ENCODE data around the gene C1QTNF6. TPM values are rescaled to one million over a fixed set of nuclear protein-coding genes. Genes with fewer than 3 reads are reported as not detected.
"Not testable (repeated sequence)": the region's sequence is repeated elsewhere in the genome, so short reads cannot be mapped to it uniquely, and the experiment has no call there.

The C1QTNF6 gene
- total RNA-seq, 1 experiment from 2014 or later, result 1.7 TPM

GRCh38 chr22:37174964-37175363 is 13.1 kb downstream of the C1QTNF6 start:
- Histone ChIP-seq H3K9ac (ENCODE audit: low read length) (no peak overlapping the region), H3K4me2 (ENCODE audit: low read depth, low read length, poor library complexity, severe bottlenecking) (no peak overlapping the region), H3K27me3 (ENCODE audit: low read length) (no peaks in the 10 kb centered on the region), H2AFZ (ENCODE audit: low read length) (no peak overlapping the region), H3K9me2 (replicated peaks; ENCODE audit: insufficient read depth, low read length) (no peaks in the 10 kb centered on the region), H3K27ac (ENCODE audit: low read length) (no peak overlapping the region), H3K4me1 (ENCODE audit: low read length) (peaks cover 11% of the 10 kb centered on the region), H4K20me1 (ENCODE audit: insufficient read depth, low read depth, low read length) (no peaks in the 10 kb centered on the region), H3K36me3 (ENCODE audit: insufficient read depth, low read length) (no peaks in the 10 kb centered on the region), H3K4me3 (ENCODE audit: low read length) (no peak overlapping the region), H3K79me2 (ENCODE audit: low read length) (no peaks in the 10 kb centered on the region), H3K9me3 (ENCODE audit: low read length) (no peaks in the 10 kb centered on the region)
- no peak for DNase-seq

DNA sequence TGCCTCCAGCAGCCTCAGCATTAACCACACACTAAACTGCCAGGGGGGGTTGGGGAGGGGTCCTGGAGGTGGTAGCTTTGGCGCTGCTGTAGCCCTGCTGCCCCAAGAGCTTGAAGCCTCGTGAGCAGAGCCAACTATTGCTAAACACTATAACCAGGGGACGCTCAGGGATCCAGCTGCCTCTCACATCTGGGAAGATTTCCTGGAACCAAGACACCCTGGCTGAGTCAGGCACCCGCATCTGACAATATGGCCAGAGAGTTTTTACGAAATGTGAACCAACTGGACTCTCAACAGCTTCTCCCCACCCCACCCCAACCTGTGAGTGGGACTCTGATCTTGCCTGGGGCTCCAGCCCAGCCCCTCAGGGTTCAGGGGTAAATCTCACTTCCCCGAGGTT is 14.3 kb downstream of the C1QTNF6 start:
- no peaks in the 10 kb centered on the region for H3K27me3 ChIP-seq (ENCODE audit: low read length)

GRCh38 chr22:37172266-37173245 is 15.5 kb downstream of the C1QTNF6 start:
- peaks cover 11% of the 10 kb centered on the region for H3K4me1 ChIP-seq (ENCODE audit: low read length)
- no peaks in the 10 kb centered on the region for H3K9me2 ChIP-seq (replicated peaks; ENCODE audit: insufficient read depth, low read length)
- no peak overlapping the region for H3K4me3 ChIP-seq (ENCODE audit: low read length)
- no peaks in the 10 kb centered on the region; the same call in 1 of the 2 replicates for H4K20me1 ChIP-seq (ENCODE audit: insufficient read depth, low read depth, low read length)
- H3K9ac ChIP-seq (ENCODE audit: low read length), result no peak overlapping the region
- H3K27me3 ChIP-seq (ENCODE audit: low read length), result no peaks in the 10 kb centered on the region
- no peak overlapping the region for H3K4me2 ChIP-seq (ENCODE audit: low read depth, low read length, poor library complexity, severe bottlenecking)
- no peak overlapping the region for H3K27ac ChIP-seq (ENCODE audit: low read length)
- H2AFZ ChIP-seq (ENCODE audit: low read length), result no peak overlapping the region
- DNase-seq, result no peak
- H3K79me2 ChIP-seq (ENCODE audit: low read length), result no peaks in the 10 kb centered on the region
- no peaks in the 10 kb centered on the region for H3K36me3 ChIP-seq (ENCODE audit: insufficient read depth, low read length)
- H3K9me3 ChIP-seq (ENCODE audit: low read length), result no peaks in the 10 kb centered on the region

More for the DNA sequence above, 14.3 kb downstream of the C1QTNF6 start:
- H4K20me1 ChIP-seq (ENCODE audit: insufficient read depth, low read depth, low read length), result no peaks in the 10 kb centered on the region
- no peak for DNase-seq
- no peak overlapping the region for H3K4me3 ChIP-seq (ENCODE audit: low read length)
- peaks cover 11% of the 10 kb centered on the region for H3K4me1 ChIP-seq (ENCODE audit: low read length)
- H3K9me2 ChIP-seq (replicated peaks; ENCODE audit: insufficient read depth, low read length), result no peaks in the 10 kb centered on the region
- H3K27ac ChIP-seq (ENCODE audit: low read length), result no peak overlapping the region
- no peaks in the 10 kb centered on the region for H3K36me3 ChIP-seq (ENCODE audit: insufficient read depth, low read length)
- H3K9ac ChIP-seq (ENCODE audit: low read length), result no peak overlapping the region
- no peaks in the 10 kb centered on the region for H3K79me2 ChIP-seq (ENCODE audit: low read length)
- H3K4me2 ChIP-seq (ENCODE audit: low read depth, low read length, poor library complexity, severe bottlenecking), result no peak overlapping the region
- no peak overlapping the region for H2AFZ ChIP-seq (ENCODE audit: low read length)
- no peaks in the 10 kb centered on the region for H3K9me3 ChIP-seq (ENCODE audit: low read length)

GRCh38 chr22:37171662-37172061 is 16.4 kb downstream of the C1QTNF6 start:
- H3K9me2 ChIP-seq (replicated peaks; ENCODE audit: insufficient read depth, low read length), result no peaks in the 10 kb centered on the region
- no peaks in the 10 kb centered on the region for H3K79me2 ChIP-seq (ENCODE audit: low read length)
- H3K4me1 ChIP-seq (ENCODE audit: low read length), result peaks cover 7% of the 10 kb centered on the region
- DNase-seq, result no peak
- no peak overlapping the region for H3K9ac ChIP-seq (ENCODE audit: low read length)
- no peaks in the 10 kb centered on the region for H3K9me3 ChIP-seq (ENCODE audit: low read length)
- no peaks in the 10 kb centered on the region; the same call in 1 of the 2 replicates for H4K20me1 ChIP-seq (ENCODE audit: insufficient read depth, low read depth, low read length)
- H3K4me3 ChIP-seq (ENCODE audit: low read length), result no peak overlapping the region
- no peaks in the 10 kb centered on the region for H3K27me3 ChIP-seq (ENCODE audit: low read length)
- H2AFZ ChIP-seq (ENCODE audit: low read length), result no peak overlapping the region
- no peak overlapping the region for H3K4me2 ChIP-seq (ENCODE audit: low read depth, low read length, poor library complexity, severe bottlenecking)
- no peak overlapping the region for H3K27ac ChIP-seq (ENCODE audit: low read length)
- no peaks in the 10 kb centered on the region for H3K36me3 ChIP-seq (ENCODE audit: insufficient read depth, low read length)

GRCh38 chr22:37170689-37171405 is 17.2 kb downstream of the C1QTNF6 start:
- not testable (repeated sequence) for DNase-seq; H3K4me1 ChIP-seq (ENCODE audit: low read length); H3K79me2 ChIP-seq (ENCODE audit: low read length); H3K9ac ChIP-seq (ENCODE audit: low read length); H3K36me3 ChIP-seq (ENCODE audit: insufficient read depth, low read length); H3K9me2 ChIP-seq (replicated peaks; ENCODE audit: insufficient read depth, low read length); H3K27ac ChIP-seq (ENCODE audit: low read length); H4K20me1 ChIP-seq (ENCODE audit: insufficient read depth, low read depth, low read length); H3K9me3 ChIP-seq (ENCODE audit: low read length); H3K4me3 ChIP-seq (ENCODE audit: low read length); H2AFZ ChIP-seq (ENCODE audit: low read length); H3K27me3 ChIP-seq (ENCODE audit: low read length); H3K4me2 ChIP-seq (ENCODE audit: low read depth, low read length, poor library complexity, severe bottlenecking)

DNA sequence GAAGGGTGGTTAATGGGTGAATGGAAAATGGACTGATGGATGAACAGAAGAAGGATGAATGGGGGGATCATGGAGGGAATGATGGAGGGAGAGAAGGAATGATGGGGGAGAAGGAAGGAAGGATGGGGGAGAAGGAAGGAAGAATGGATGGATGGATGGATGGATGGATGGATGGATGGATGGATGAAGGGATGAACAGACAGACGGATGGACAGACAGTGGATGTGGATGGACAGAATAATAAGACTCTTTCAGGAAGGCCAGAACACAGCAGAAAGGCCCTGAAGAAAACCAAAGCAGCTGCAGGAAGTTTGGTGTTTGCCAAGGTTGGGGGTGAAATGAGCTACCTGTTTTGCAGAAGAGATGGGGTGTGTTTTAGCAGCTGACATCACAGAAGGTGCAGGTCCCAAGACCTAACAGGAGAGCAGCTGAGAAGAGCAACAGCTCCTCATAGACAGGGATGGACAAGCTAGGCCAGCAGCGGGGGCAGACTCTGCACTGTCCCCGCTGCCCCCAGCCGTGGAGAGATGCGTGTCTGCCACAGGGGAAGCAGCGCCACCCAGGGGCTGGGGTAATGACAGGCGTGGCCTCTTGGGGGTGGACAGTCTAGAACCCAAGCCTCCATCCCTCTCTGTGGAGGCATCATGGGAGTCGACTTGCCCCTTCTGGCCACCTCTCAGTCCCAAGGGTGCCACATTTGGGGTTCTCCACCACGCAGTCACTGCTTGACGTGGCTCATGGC is 17.9 kb downstream of the C1QTNF6 start:
- Histone ChIP-seq H3K4me1 (ENCODE audit: low read length) (peaks cover 6% of the 10 kb centered on the region; the same call in 1 of the 2 replicates), H3K9me3 (ENCODE audit: low read length) (no peaks in the 10 kb centered on the region)

DNA sequence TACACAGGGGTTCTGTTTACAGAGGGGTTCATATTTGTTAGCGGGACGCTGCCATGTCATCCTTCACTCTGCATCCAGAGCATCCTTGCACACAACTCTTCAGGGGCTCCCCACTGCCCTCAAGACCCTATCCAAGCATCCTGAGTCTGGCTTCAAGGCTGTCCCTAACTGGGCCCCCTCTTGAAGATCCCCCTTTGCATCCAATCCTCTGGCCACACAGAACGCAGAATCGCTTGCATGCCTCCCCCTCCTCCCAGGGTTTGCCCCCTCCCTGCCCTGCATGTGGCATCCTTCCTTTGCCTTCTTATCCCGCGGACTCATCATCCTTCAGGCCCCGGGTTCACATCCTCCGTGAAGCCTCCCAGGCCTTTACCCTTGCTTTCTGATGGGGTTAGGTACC is 18.6 kb downstream of the C1QTNF6 start:
- H3K27me3 ChIP-seq (ENCODE audit: low read length), result no peaks in the 10 kb centered on the region
- no peaks in the 10 kb centered on the region for H3K9me2 ChIP-seq (replicated peaks; ENCODE audit: insufficient read depth, low read length)
- no peaks in the 10 kb centered on the region for H3K9me3 ChIP-seq (ENCODE audit: low read length)
- H3K4me1 ChIP-seq (ENCODE audit: low read length), result peaks cover 6% of the 10 kb centered on the region; the same call in 1 of the 2 replicates
- H3K27ac ChIP-seq (ENCODE audit: low read length), result no peak overlapping the region
- no peak overlapping the region for H3K9ac ChIP-seq (ENCODE audit: low read length)
- DNase-seq, result no peak
- no peak overlapping the region for H2AFZ ChIP-seq (ENCODE audit: low read length)
- no peaks in the 10 kb centered on the region for H3K79me2 ChIP-seq (ENCODE audit: low read length)
- H3K36me3 ChIP-seq (ENCODE audit: insufficient read depth, low read length), result no peaks in the 10 kb centered on the region
- no peak overlapping the region for H3K4me2 ChIP-seq (ENCODE audit: low read depth, low read length, poor library complexity, severe bottlenecking)
- no peak overlapping the region for H3K4me3 ChIP-seq (ENCODE audit: low read length)
- H4K20me1 ChIP-seq (ENCODE audit: insufficient read depth, low read depth, low read length), result no peaks in the 10 kb centered on the region; the same call in 1 of the 2 replicates

More for the DNA sequence above, 17.9 kb downstream of the C1QTNF6 start:
- Histone ChIP-seq H3K4me2 (ENCODE audit: low read depth, low read length, poor library complexity, severe bottlenecking) (no peak overlapping the region), H3K9ac (ENCODE audit: low read length) (no peak overlapping the region), H3K27me3 (ENCODE audit: low read length) (no peaks in the 10 kb centered on the region), H3K27ac (ENCODE audit: low read length) (no peak overlapping the region), H4K20me1 (ENCODE audit: insufficient read depth, low read depth, low read length) (no peaks in the 10 kb centered on the region; the same call in 1 of the 2 replicates), H2AFZ (ENCODE audit: low read length) (no peak overlapping the region), H3K36me3 (ENCODE audit: insufficient read depth, low read length) (no peaks in the 10 kb centered on the region), H3K4me3 (ENCODE audit: low read length) (no peak overlapping the region), H3K9me2 (replicated peaks; ENCODE audit: insufficient read depth, low read length) (no peaks in the 10 kb centered on the region), H3K79me2 (ENCODE audit: low read length) (no peaks in the 10 kb centered on the region)
- no peak for DNase-seq

Data from Karpas-422 (cell line).